NCI-H446 treated with DMSO at 0.1 percent for 48 hours (cell line): ENCODE data around the gene E2F8.

Experiments
- DNase-seq: peaks from one replicate; lab custom pipeline; 2025; lab: John Stamatoyannopoulos, UW

Gene E2F8

GRCh38 chr11:19253153-19253745, 12.5 kb upstream of the E2F8 start:
- no peak for DNase-seq

GRCh38 chr11:19252394-19253152, 11.8 kb upstream of the E2F8 start:
- DNase-seq, result no peak

GRCh38 chr11:19251577-19251976, 10.8 kb upstream of the E2F8 start:
- DNase-seq, result no peak

- no peak for DNase-seq
Observed at GRCh38 chr11:19246816-19247215, 6.1 kb upstream of the E2F8 start.

GRCh38 chr11:19245351-19245750, 4.6 kb upstream of the E2F8 start:
- DNase-seq, result no peak

- DNase-seq, result no peak
Observed at GRCh38 chr11:19244621-19245020, 3.9 kb upstream of the E2F8 start.

GRCh38 chr11:19244084-19244483, 3.3 kb upstream of the E2F8 start:
- no peak for DNase-seq

GRCh38 chr11:19243613-19244012, 2.9 kb upstream of the E2F8 start:
- DNase-seq, result no peak

GRCh38 chr11:19243143-19243542, 2.4 kb upstream of the E2F8 start:
- no peak for DNase-seq

- no peak for DNase-seq
Observed at GRCh38 chr11:19242179-19242932, 1.6 kb upstream of the E2F8 start.

GRCh38 chr11:19241260-19242178, 774 bp upstream of the E2F8 start:
- no peak for DNase-seq

GRCh38 chr11:19239039-19239438, 1.7 kb downstream of the E2F8 start:
- no peak for DNase-seq

GRCh38 chr11:19237813-19238212, 2.9 kb downstream of the E2F8 start:
- no peak for DNase-seq

- DNase-seq, result no peak
Observed at GRCh38 chr11:19237381-19237780, 3.4 kb downstream of the E2F8 start.

- peak; percentile 53 for DNase-seq
Observed at GRCh38 chr11:19234231-19234817, 6.4 kb downstream of the E2F8 start.

GRCh38 chr11:19232910-19233503, 7.7 kb downstream of the E2F8 start:
- DNase-seq, result no peak

- DNase-seq, result no peak
Observed at GRCh38 chr11:19229671-19230070, 11.1 kb downstream of the E2F8 start.

GRCh38 chr11:19228968-19229367, 11.8 kb downstream of the E2F8 start:
- DNase-seq, result no peak

- no peak for DNase-seq
Observed at GRCh38 chr11:19226378-19227195, 14.2 kb downstream of the E2F8 start.

- no peak for DNase-seq
Observed at GRCh38 chr11:19225581-19225980, 15.2 kb downstream of the E2F8 start.
